OCI-LY7 (cell line): ENCODE data around the gene COLQ. TPM values are rescaled to one million over a fixed set of nuclear protein-coding genes. Genes with fewer than 3 reads are reported as not detected.

Experiments
- BruUV-seq: library from RNA; stranded (reverse); fragments of 400-500 nt; replicated peaks from 2 replicates; lab custom pipeline; 2021; lab: Mats Ljungman, UMichigan
- CTCF ChIA-PET: fragments of 300-600 bp; sonication (Branson Sonifier 250); formaldehyde crosslinking; loops from one replicate; lab custom pipeline; 2022; ENCODE audit warnings: antibody characterized with exemption; ENCODE audit not compliant: unreplicated experiment; lab: Charles Lee
- POLR2A ChIA-PET: fragments of 300-600 bp; sonication (Branson Sonifier 250); formaldehyde crosslinking; loops from one replicate; lab custom pipeline; 2022; ENCODE audit warnings: antibody characterized with exemption; lab: Charles Lee
- DNase-seq: peaks from one replicate; pipeline ENCODE4 v3.0.0-alpha.2; 2015; ENCODE audit warnings: low spot score
- H2AFZ ChIP-seq: fragments of 200-600 bp; sonication (generic), shearing (Covaris generic); 2 replicates; pipeline ENCODE4 v1.6.1; 2014; ENCODE audit warnings: mild to moderate bottlenecking, antibody characterized with exemption, low read length, moderate library complexity
- H3K27ac ChIP-seq: fragments of 200-600 bp; sonication (generic); 2 replicates; pipeline ENCODE4 v1.5.1; 2014; ENCODE audit warnings: mixed run types, low read depth, mild to moderate bottlenecking, moderate library complexity, low read length, inconsistent platforms; ENCODE audit not compliant: poor library complexity, severe bottlenecking
- H3K36me3 ChIP-seq: fragments of 200-600 bp; sonication (generic); 2 replicates; pipeline ENCODE4 v1.6.1; 2014; ENCODE audit warnings: mild to moderate bottlenecking, antibody characterized with exemption, low read length, moderate library complexity, mixed read lengths; ENCODE audit not compliant: insufficient read depth
- H3K4me1 ChIP-seq: fragments of 200-600 bp; sonication (generic); 2 replicates; pipeline ENCODE4 v1.5.1; 2014; ENCODE audit warnings: mild to moderate bottlenecking, low read length; ENCODE audit not compliant: insufficient read depth, poor library complexity, severe bottlenecking
- H3K4me2 ChIP-seq: fragments of 200-600 bp; sonication (generic); 2 replicates; pipeline ENCODE4 v1.6.1; 2014; ENCODE audit warnings: mild to moderate bottlenecking, low read length
- H3K4me3 ChIP-seq: fragments of 200-600 bp; sonication (generic); 2 replicates; pipeline ENCODE4 v1.5.1; 2014; ENCODE audit warnings: mild to moderate bottlenecking, low read depth, low read length; ENCODE audit not compliant: poor library complexity, severe bottlenecking
- H3K79me2 ChIP-seq: fragments of 200-600 bp; sonication (generic); 2 replicates; pipeline ENCODE4 v1.6.1; 2016; ENCODE audit warnings: low read depth, mild to moderate bottlenecking, low read length, moderate library complexity, mixed read lengths; ENCODE audit not compliant: insufficient read depth
- H3K9me2 ChIP-seq: fragments of 200-600 bp; sonication (generic); 2 replicates; pipeline ENCODE4 v1.6.1; 2016; ENCODE audit warnings: mild to moderate bottlenecking, low read length, mixed read lengths; ENCODE audit not compliant: insufficient read depth
- H3K9me3 ChIP-seq: fragments of 200-600 bp; sonication (generic); 2 replicates; pipeline ENCODE4 v1.6.1; 2014; ENCODE audit warnings: mild to moderate bottlenecking, mixed run types, low read length, mixed read lengths
- H4K20me1 ChIP-seq: fragments of 200-600 bp; sonication (generic); 2 replicates; pipeline ENCODE4 v1.6.1; 2014; ENCODE audit warnings: mild to moderate bottlenecking, antibody characterized with exemption, low read length, moderate library complexity, mixed read lengths; ENCODE audit not compliant: insufficient read depth
- EZH2phosphoT487 ChIP-seq: fragments of 200-600 bp; sonication (generic); IDR thresholded peaks from 2 replicates; pipeline ENCODE4 v1.6.1; 2018; ENCODE audit warnings: low read depth, borderline replicate concordance, mild to moderate bottlenecking, mixed run types, antibody characterized with exemption, low read length, moderate library complexity, mixed read lengths
- intact Hi-C: fragments of 100-400 bp; cut with micrococcal nuclease; formaldehyde crosslinking; loops from one replicate; pipeline ENCODE4 v1.10.0; 2022; ENCODE audit not compliant: unreplicated experiment
- total RNA-seq, 2 experiments: library from RNA; depleted of rRNA in 1 of 2; stranded (reverse); fragments of >200 nt in 1 of 2; shearing (Covaris generic) in 1 of 2; gene quantifications; 2 replicates each; pipeline ENCODE4 v1.2.3, GENCODE V29; 2014 to 2022
- TF ChIP-seq, protein P1 (sequence below): fragments of 200-600 bp; sonication (generic); conservative IDR thresholded peaks from 2 replicates; pipeline ENCODE4 v1.5.1; 2014; ENCODE audit warnings: mild to moderate bottlenecking, antibody characterized with exemption, low read length, moderate library complexity, mixed read lengths

The COLQ gene
- total RNA-seq, 2 experiments from 2014 or later: 0.42 to 1.4 TPM

DNA sequence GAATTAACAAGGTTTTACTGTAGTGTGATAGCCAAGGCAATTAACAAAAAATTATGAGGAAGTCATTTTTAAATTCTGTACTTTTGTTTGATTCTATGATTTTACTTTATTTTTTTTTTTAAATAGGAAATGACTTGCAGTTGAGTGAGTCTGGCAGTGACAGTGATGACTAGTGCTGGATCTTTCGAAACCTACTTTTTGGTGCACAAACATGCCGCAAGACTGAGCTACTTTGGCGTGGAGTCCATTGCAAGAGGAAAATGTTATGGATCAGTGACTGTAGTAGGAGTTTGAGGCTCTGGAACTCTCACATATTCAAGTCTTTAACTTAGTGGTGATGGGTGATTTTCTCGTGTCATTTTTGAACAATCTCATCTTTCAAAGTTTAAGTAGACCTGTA lies 82.5 kb downstream of the COLQ start:
- Histone ChIP-seq H3K36me3 (peaks cover 92% of the 10 kb centered on the region), H3K27ac (no peak overlapping the region), H4K20me1 (0 out of 2 replicates have a peak, but pooled peaks cover 4% of the 10 kb centered on the region), H3K4me2 (no peak overlapping the region), H3K9me3 (no peaks in the 10 kb centered on the region), H3K4me1 (no peaks in the 10 kb centered on the region), H2AFZ (no peak overlapping the region), H3K79me2 (no peaks in the 10 kb centered on the region), H3K9me2 (no peaks in the 10 kb centered on the region), H3K4me3 (no peak overlapping the region)
- ChIA-PET CTCF (no interaction called here), POLR2A (no interaction called here)
- TF ChIP-seq, protein P1, sequence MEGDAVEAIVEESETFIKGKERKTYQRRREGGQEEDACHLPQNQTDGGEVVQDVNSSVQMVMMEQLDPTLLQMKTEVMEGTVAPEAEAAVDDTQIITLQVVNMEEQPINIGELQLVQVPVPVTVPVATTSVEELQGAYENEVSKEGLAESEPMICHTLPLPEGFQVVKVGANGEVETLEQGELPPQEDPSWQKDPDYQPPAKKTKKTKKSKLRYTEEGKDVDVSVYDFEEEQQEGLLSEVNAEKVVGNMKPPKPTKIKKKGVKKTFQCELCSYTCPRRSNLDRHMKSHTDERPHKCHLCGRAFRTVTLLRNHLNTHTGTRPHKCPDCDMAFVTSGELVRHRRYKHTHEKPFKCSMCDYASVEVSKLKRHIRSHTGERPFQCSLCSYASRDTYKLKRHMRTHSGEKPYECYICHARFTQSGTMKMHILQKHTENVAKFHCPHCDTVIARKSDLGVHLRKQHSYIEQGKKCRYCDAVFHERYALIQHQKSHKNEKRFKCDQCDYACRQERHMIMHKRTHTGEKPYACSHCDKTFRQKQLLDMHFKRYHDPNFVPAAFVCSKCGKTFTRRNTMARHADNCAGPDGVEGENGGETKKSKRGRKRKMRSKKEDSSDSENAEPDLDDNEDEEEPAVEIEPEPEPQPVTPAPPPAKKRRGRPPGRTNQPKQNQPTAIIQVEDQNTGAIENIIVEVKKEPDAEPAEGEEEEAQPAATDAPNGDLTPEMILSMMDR: no peak
- no peak for TF ChIP-seq EZH2phosphoT487
- intact Hi-C loops: no loop called here
- no peak for DNase-seq
- no TSS peak for BruUV-seq

DNA sequence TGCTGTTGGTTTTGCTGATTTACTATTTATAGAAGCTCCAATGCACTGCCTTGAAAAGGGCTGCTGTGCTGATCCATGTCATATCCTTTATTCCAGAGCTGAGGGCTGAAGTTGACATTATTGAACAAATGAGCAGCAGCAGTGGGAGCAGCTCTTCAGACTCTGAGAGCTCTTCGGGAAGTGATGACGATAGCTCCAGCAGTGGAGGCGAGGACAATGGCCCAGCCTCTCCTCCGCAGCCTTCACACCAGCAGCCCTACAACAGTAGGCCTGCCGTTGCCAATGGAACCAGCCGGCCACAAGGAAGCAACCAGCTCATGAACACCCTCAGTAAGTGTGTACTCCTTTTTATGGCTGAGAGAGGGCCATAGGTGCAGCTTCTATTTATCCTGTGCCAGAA lies 85.3 kb downstream of the COLQ start:
- no peak overlapping the region for H3K4me2 ChIP-seq
- ChIA-PET CTCF (no interaction called here), POLR2A (interaction anchor here (0.7 kb wide), 1 partner anchor 412 kb away, joined by 3 read pairs; no protein-coding TSS in a partner anchor)
- no peak overlapping the region for H2AFZ ChIP-seq
- H3K4me3 ChIP-seq: no peak overlapping the region
- intact Hi-C loops: no loop called here
- no peak for TF ChIP-seq EZH2phosphoT487
- TF ChIP-seq, protein P1: no peak
- peaks cover 5% of the 10 kb centered on the region; the same call in 1 of the 2 replicates for H3K79me2 ChIP-seq
- no peak overlapping the region for H3K27ac ChIP-seq
- H3K9me3 ChIP-seq: no peaks in the 10 kb centered on the region
- H3K9me2 ChIP-seq: no peaks in the 10 kb centered on the region
- 0 out of 2 replicates have a peak, but pooled peaks cover 4% of the 10 kb centered on the region for H4K20me1 ChIP-seq
- peaks cover 98% of the 10 kb centered on the region for H3K36me3 ChIP-seq
- H3K4me1 ChIP-seq: no peaks in the 10 kb centered on the region
- BruUV-seq: no TSS peak
- DNase-seq: no peak

DNA sequence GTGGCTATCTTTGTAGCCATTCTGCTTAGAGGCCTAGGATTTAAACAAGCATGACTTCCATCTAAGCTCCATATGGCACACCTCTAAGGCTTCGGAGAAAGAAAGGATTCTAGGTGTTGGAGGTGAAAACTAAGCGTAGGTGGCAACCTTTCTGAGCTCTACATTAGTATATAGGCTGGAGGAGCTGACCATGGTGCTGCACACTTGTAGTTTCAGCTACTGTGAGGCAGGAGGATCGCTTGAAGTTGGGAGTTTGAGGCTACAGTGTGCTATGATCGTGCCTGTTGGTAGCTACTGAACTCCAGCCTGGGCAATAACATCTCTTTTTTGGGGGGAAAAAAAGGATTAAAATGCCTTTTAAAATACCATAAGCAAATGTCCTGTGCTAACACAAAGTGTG lies 86.8 kb downstream of the COLQ start:
- Histone ChIP-seq H3K4me3 (no peak overlapping the region), H2AFZ (no peak overlapping the region), H3K4me2 (no peak overlapping the region), H3K9me3 (no peaks in the 10 kb centered on the region), H3K79me2 (peaks cover 14% of the 10 kb centered on the region; the same call in 1 of the 2 replicates), H4K20me1 (0 out of 2 replicates have a peak, but pooled peaks cover 4% of the 10 kb centered on the region), H3K9me2 (no peaks in the 10 kb centered on the region), H3K4me1 (no peaks in the 10 kb centered on the region), H3K27ac (no peak overlapping the region), H3K36me3 (peaks cover 97% of the 10 kb centered on the region)
- ChIA-PET POLR2A (interaction anchor here (1.1 to 1.3 kb wide), 2 partner anchors 10 to 16 kb away, joined by 3 read pairs; no protein-coding TSS in a partner anchor), CTCF (no interaction called here)
- TF ChIP-seq, protein P1: no peak
- no peak for TF ChIP-seq EZH2phosphoT487
- no peak for DNase-seq
- intact Hi-C loops: no loop called here
- BruUV-seq: no TSS peak
